K562 (cell line): ENCODE measurements around the gene MTTP. TPM values are rescaled to one million over a fixed set of nuclear protein-coding genes. Genes with fewer than 3 reads are reported as not detected.

Source experiments
- ATAC-seq: fragments of 200-7000 bp; cut with Tn5 transposase; 3 replicates; pipeline ENCODE4 v1.9.1; 2020; ENCODE audit warnings: moderate library complexity
- BruUV-seq: library from RNA; stranded (reverse); fragments of 400-500 nt; replicated peaks from 2 replicates; lab custom pipeline; 2021; lab: Mats Ljungman, UMichigan
- CTCF ChIA-PET: fragments of 300-600 bp; formaldehyde crosslinking; extraction: SDS; loops from one replicate; lab custom pipeline; 2021; ENCODE audit warnings: low intra/inter-chr PET ratio; lab: Yijun Ruan, JAX
- POLR2A ChIA-PET: fragments of 300-600, 350-650 bp; sonication (Branson Sonifier 250); formaldehyde crosslinking; extraction: SDS; loops from one replicate; lab custom pipeline; 2021; ENCODE audit warnings: antibody characterized with exemption, inconsistent platforms; lab: Yijun Ruan, JAX
- DNase-seq, 4 experiments: peaks; one replicate each; pipeline versions ENCODE4 v3.0.0 to v3.0.0-alpha.2; 2011 to 2018; ENCODE audit warnings: low spot score in 3 of 4, mixed read lengths in 3 of 4; ENCODE audit errors: extremely low read depth in 1 of 4
- FAIRE-seq: peaks from 2 replicates; lab custom pipeline; 2011; peaks lifted over from hg19 to GRCh38; lab: Jason Lieb, UNC
- H2AFZ ChIP-seq: 2 replicates; pipeline ENCODE4 v1.6.0; 2011; ENCODE audit warnings: low read depth, low read length, control low read depth, inconsistent platforms
- H3K27ac ChIP-seq: fragments of 200-600 bp; 3 replicates; pipeline ENCODE4 v1.8.0; 2011; ENCODE audit warnings: low read depth, mild to moderate bottlenecking, control low read depth, inconsistent platforms, low read length, moderate library complexity, mixed read lengths; ENCODE audit errors: extremely low read depth
- H3K27me3 ChIP-seq, 2 experiments: fragments of 300-600 bp in 1 of 2; 2 replicates in 1 of 2; 3 replicates in 1 of 2; pipeline versions ENCODE4 v1.6.0 to v1.8.0; 2011; ENCODE audit warnings: inconsistent platforms in 2 of 2, low read length in 2 of 2, mild to moderate bottlenecking in 1 of 2, mixed read lengths in 1 of 2, moderate library complexity in 1 of 2; ENCODE audit not compliant: control insufficient read depth in 2 of 2, insufficient read depth in 2 of 2
- H3K36me3 ChIP-seq: fragments of 300-600 bp; 3 replicates; pipeline ENCODE4 v1.8.0; 2011; ENCODE audit warnings: mild to moderate bottlenecking, low read length, inconsistent platforms; ENCODE audit not compliant: control insufficient read depth, insufficient read depth
- H3K4me1 ChIP-seq, 2 experiments: fragments of 200-600 bp in 1 of 2; replicated peaks in 1 of 2; 2 replicates in 1 of 2; 3 replicates in 1 of 2; pipeline versions ENCODE4 v1.5.1 to v1.8.0; 2011; ENCODE audit warnings: inconsistent platforms in 2 of 2, low read length in 2 of 2, mild to moderate bottlenecking in 1 of 2, mixed read lengths in 1 of 2, moderate library complexity in 1 of 2; ENCODE audit not compliant: control insufficient read depth in 2 of 2, insufficient read depth in 2 of 2
- H3K4me2 ChIP-seq: 2 replicates; pipeline ENCODE4 v1.6.1; 2011; ENCODE audit warnings: low read length, control low read depth, inconsistent platforms, mixed read lengths; ENCODE audit not compliant: insufficient read depth
- H3K4me3 ChIP-seq: fragments of 200-600 bp; sonication (generic), shearing (Covaris generic); 2 replicates; pipeline ENCODE4 v1.5.1; 2016; ENCODE audit warnings: control low read depth, inconsistent platforms
- H3K79me2 ChIP-seq: fragments of 200-600 bp; 3 replicates; pipeline ENCODE4 v1.8.0; 2011; ENCODE audit warnings: low read length, inconsistent platforms; ENCODE audit not compliant: control insufficient read depth, insufficient read depth
- H3K9ac ChIP-seq, 2 experiments: 2 replicates each; pipeline versions ENCODE4 v1.6.0 to v1.6.1; 2011; ENCODE audit warnings: low read depth in 2 of 2, low read length in 2 of 2, control low read depth in 1 of 2, inconsistent platforms in 1 of 2, mild to moderate bottlenecking in 1 of 2, mixed read lengths in 1 of 2; ENCODE audit not compliant: insufficient read depth in 1 of 2
- H3K9me1 ChIP-seq: one replicate; pipeline ENCODE4 v1.6.0; 2011; ENCODE audit warnings: inconsistent platforms, mild to moderate bottlenecking, low read length, moderate library complexity; ENCODE audit not compliant: control insufficient read depth, insufficient read depth
- H3K9me3 ChIP-seq: replicated peaks from 2 replicates; pipeline ENCODE4 v1.5.1; 2011; ENCODE audit warnings: low read depth, low read length, inconsistent platforms; ENCODE audit not compliant: control insufficient read depth, insufficient read depth
- H4K20me1 ChIP-seq: replicated peaks from 2 replicates; pipeline ENCODE4 v1.6.1; 2011; ENCODE audit warnings: low read length, inconsistent platforms, mixed read lengths; ENCODE audit not compliant: control insufficient read depth, insufficient read depth
- NCOA2 ChIP-seq, 2 experiments: fragments of 450-650 bp; IDR thresholded peaks; 2 replicates each; pipeline ENCODE4 v1.6.1; 2018; ENCODE audit warnings: mild to moderate bottlenecking in 2 of 2, moderate library complexity in 1 of 2; ENCODE audit not compliant: partially characterized antibody in 2 of 2
- ZNF165 ChIP-seq: fragments of 250-450 bp; sonication (Bioruptor Pico); IDR thresholded peaks from 2 replicates; pipeline ENCODE4 v1.4.0; 2020; ENCODE audit warnings: borderline replicate concordance
- ZNF512 ChIP-seq: IDR thresholded peaks from 2 replicates; pipeline ENCODE4 v1.6.1; 2016; ENCODE audit warnings: missing genetic modification characterization, missing compliant biosample characterization
- ZNF778 ChIP-seq: fragments of 450-650 bp; formaldehyde crosslinking; IDR thresholded peaks from 2 replicates; pipeline ENCODE4 v1.4.0; 2020; ENCODE audit warnings: mild to moderate bottlenecking, moderate library complexity
- WGBS: fragments of 100-300 bp; shearing (Covaris generic); methylation state at CpG from one replicate; pipeline ENCODE4 v1.1.6; 2016; ENCODE audit warnings: low coverage, mixed read lengths; ENCODE audit not compliant: insufficient coverage; ENCODE audit errors: missing lambda C conversion rate; 5-methylcytosine and 5-hydroxymethylcytosine counted together
- in situ Hi-C: fragments of 300-500 bp; cut with MboI; formaldehyde crosslinking; loops from 4 replicates; pipeline ENCODE4 v1.15.0; 2018; ENCODE audit warnings: inconsistent platforms, mixed read lengths
- intact Hi-C: fragments of 100-400 bp; cut with micrococcal nuclease; formaldehyde crosslinking; loops from 2 replicates; pipeline ENCODE4 v1.14.2; 2022
- polyA plus RNA-seq, 8 experiments: library from polyadenylated mRNA; depleted of rRNA in 4 of 8; stranded (reverse) in 5 of 8; unstranded in 3 of 8; fragments of >200 nt; fragmentation: Nextera tagmentation in 2 of 8; fragmentation: Illumina TruSeq in 1 of 8; extraction: Ambion mirVana in 2 of 8; extraction: Trizol in 1 of 8; gene quantifications; 2 replicates each; pipeline versions ENCODE4 v1.2.1 to v1.2.3, GENCODE V29; 2011 to 2014; ENCODE audit warnings: inconsistent platforms in 1 of 8, missing spikeins in 1 of 8
- total RNA-seq, 7 experiments: library from RNA; depleted of rRNA in 6 of 7; stranded (reverse); fragments of >200 nt in 6 of 7; fragmentation: Illumina TruSeq in 2 of 7; extraction: Trizol in 2 of 7; gene quantifications; 2 replicates each; pipeline versions ENCODE4 v1.2.1 to v1.2.3, GENCODE V29; 2011 to 2021; ENCODE audit warnings: low replicate concordance in 1 of 7

The MTTP gene
- total and polyA plus RNA-seq, 9 of the 15 experiments (the other 6 are each of a cell fraction or from before 2014, with no cell fraction given), result 0.01 to 0.29 (median 0.04) TPM; not detected in 2

GRCh38 chr4:99649208-99649607, 74.6 kb downstream of the MTTP start (continued):
- TF ChIP-seq ZNF512 (tag), result no peak
- TF ChIP-seq NCOA2 (IDR thresholded peaks at IDR 0.05; ENCODE audit: partially characterized antibody in 2 of 2), result no peak

GRCh38 chr4:99649778-99650177, 75.2 kb downstream of the MTTP start:
- ChIA-PET POLR2A (interaction anchor here (0.6 kb wide), 1 partner anchor 174 kb away, joined by 3 read pairs; no protein-coding TSS in a partner anchor), CTCF (no interaction called here)
- H3K9ac ChIP-seq, result no peak overlapping the region
- H3K4me3 ChIP-seq, result no peak overlapping the region
- TF ChIP-seq ZNF778 (CRISPR knock-in tag), result no peak
- no peak for TF ChIP-seq ZNF165 (CRISPR knock-in tag)
- no peaks in the 10 kb centered on the region; the same call in 1 of the 2 replicates for H4K20me1 ChIP-seq
- peaks cover 41 to 55% of the 10 kb centered on the region in 2 experiments for H3K27me3 ChIP-seq
- no peaks in the 10 kb centered on the region for H3K79me2 ChIP-seq
- H3K27ac ChIP-seq, result no peak overlapping the region
- H3K36me3 ChIP-seq, result no peaks in the 10 kb centered on the region
- H3K4me1 ChIP-seq, result peaks cover 0 to 20% of the 10 kb centered on the region in 2 experiments; a peak in 2 of 5 replicates
- no peaks in the 10 kb centered on the region for H3K9me3 ChIP-seq
- BruUV-seq, result no TSS peak
- DNase-seq (no peak), FAIRE-seq (no peak), ATAC-seq (no peak)
- in situ Hi-C loops (no loop called here), intact Hi-C loops (no loop called here)
- H2AFZ ChIP-seq, result no peak overlapping the region
- WGBS, result 9% methylated on average over 4 of the region's 10 CpGs
- no peak overlapping the region for H3K4me2 ChIP-seq
- no peaks in the 10 kb centered on the region for H3K9me1 ChIP-seq
